IMR-90 (cell line): ENCODE results near the gene RUNX1. TPM values are rescaled to one million over a fixed set of nuclear protein-coding genes. Genes with fewer than 3 reads are reported as not detected.

Experiments
- ATAC-seq: fragments of 200-7000 bp; cut with Tn5 transposase; 2 replicates; pipeline ENCODE4 v1.9.1; 2020; ENCODE audit warnings: low read depth, mild to moderate bottlenecking, moderate library complexity
- BruUV-seq: library from RNA; stranded (reverse); fragments of 400-500 nt; replicated peaks from 2 replicates; lab custom pipeline; 2021; lab: Mats Ljungman, UMichigan
- CTCF ChIA-PET: fragments of 300-600 bp; formaldehyde crosslinking; extraction: SDS; loops from one replicate; lab custom pipeline; 2021; ENCODE audit warnings: antibody characterized with exemption; lab: Yijun Ruan, JAX
- POLR2A ChIA-PET: fragments of 300-600 bp; sonication (Branson Sonifier 250); formaldehyde crosslinking; loops from one replicate; lab custom pipeline; 2022; ENCODE audit warnings: antibody characterized with exemption; ENCODE audit not compliant: unreplicated experiment; lab: Charles Lee
- DNase-seq: peaks from one replicate; pipeline ENCODE4 v3.0.0; 2013
- H2AFZ ChIP-seq: replicated peaks from 2 replicates; pipeline ENCODE3; 2013; ENCODE audit warnings: low read length, mild to moderate bottlenecking; ENCODE audit not compliant: poor library complexity
- H2AK5ac ChIP-seq: 2 replicates; pipeline ENCODE4 v1.6.1; 2013; ENCODE audit warnings: low read depth, low read length, inconsistent platforms
- H2AK9ac ChIP-seq: replicated peaks from 2 replicates; pipeline ENCODE3; 2013; ENCODE audit warnings: mild to moderate bottlenecking, low read depth, low read length, moderate library complexity; ENCODE audit not compliant: poor library complexity
- H2BK120ac ChIP-seq: 2 replicates; pipeline ENCODE4 v1.6.1; 2013; ENCODE audit warnings: low read depth, low read length, inconsistent platforms
- H2BK15ac ChIP-seq: 3 replicates; pipeline ENCODE4 v1.6.1; 2013; ENCODE audit warnings: low read depth, low read length, inconsistent platforms
- H2BK20ac ChIP-seq: 2 replicates; pipeline ENCODE4 v1.6.1; 2013; ENCODE audit warnings: low read depth, mild to moderate bottlenecking, inconsistent platforms, low read length, moderate library complexity
- H2BK5ac ChIP-seq: 2 replicates; pipeline ENCODE4 v1.6.1; 2013; ENCODE audit warnings: mild to moderate bottlenecking, low read depth, low read length, inconsistent platforms; ENCODE audit not compliant: poor library complexity, severe bottlenecking
- H3K14ac ChIP-seq: replicated peaks from 2 replicates; pipeline ENCODE4 v1.6.1; 2013; ENCODE audit warnings: low read depth, low read length, inconsistent platforms
- H3K18ac ChIP-seq: 2 replicates; pipeline ENCODE4 v1.6.1; 2013; ENCODE audit warnings: low read depth, low read length, control low read depth
- H3K23ac ChIP-seq: 2 replicates; pipeline ENCODE4 v1.6.1; 2013; ENCODE audit warnings: low read depth, low read length, inconsistent platforms
- H3K27ac ChIP-seq: 2 replicates; pipeline ENCODE4 v1.5.1; 2013; ENCODE audit warnings: mild to moderate bottlenecking, control low read depth, low read length; ENCODE audit not compliant: insufficient read depth
- H3K27me3 ChIP-seq: 2 replicates; pipeline ENCODE4 v1.6.1; 2013; ENCODE audit warnings: low read length; ENCODE audit not compliant: control insufficient read depth, insufficient read depth
- H3K36me3 ChIP-seq: 2 replicates; pipeline ENCODE4 v1.6.1; 2013; ENCODE audit warnings: low read length, mixed read lengths; ENCODE audit not compliant: control insufficient read depth, insufficient read depth
- H3K4ac ChIP-seq: 2 replicates; pipeline ENCODE4 v1.6.1; 2013; ENCODE audit warnings: low read depth, low read length, inconsistent platforms
- H3K4me1 ChIP-seq: 2 replicates; pipeline ENCODE4 v1.6.1; 2013; ENCODE audit warnings: low read length, mixed read lengths; ENCODE audit not compliant: control insufficient read depth, insufficient read depth
- H3K4me2 ChIP-seq: 2 replicates; pipeline ENCODE4 v1.6.1; 2013; ENCODE audit warnings: low read depth, mild to moderate bottlenecking, control low read depth, low read length, moderate library complexity
- H3K4me3 ChIP-seq: 2 replicates; pipeline ENCODE4 v1.5.1; 2013; ENCODE audit warnings: low read depth, mild to moderate bottlenecking, control low read depth, low read length, moderate library complexity; ENCODE audit not compliant: insufficient read depth
- H3K56ac ChIP-seq: 2 replicates; pipeline ENCODE4 v1.6.1; 2013; ENCODE audit warnings: low read length, inconsistent platforms; ENCODE audit not compliant: insufficient read depth; ENCODE audit errors: extremely low read depth
- H3K79me1 ChIP-seq, 2 experiments: 2 replicates each; pipeline ENCODE4 v1.6.1; 2013; ENCODE audit warnings: low read length in 2 of 2, inconsistent platforms in 1 of 2, low read depth in 1 of 2
- H3K9ac ChIP-seq: 2 replicates; pipeline ENCODE4 v1.6.1; 2013; ENCODE audit warnings: low read depth, low read length, control low read depth
- H3K9me1 ChIP-seq: 2 replicates; pipeline ENCODE4 v1.6.1; 2013; ENCODE audit warnings: low read length, inconsistent platforms; ENCODE audit not compliant: insufficient read depth
- H3K9me3 ChIP-seq: 2 replicates; pipeline ENCODE4 v1.6.1; 2013; ENCODE audit warnings: low read length; ENCODE audit not compliant: control insufficient read depth, insufficient read depth
- H4K20me1 ChIP-seq: 2 replicates; pipeline ENCODE4 v1.6.1; 2013; ENCODE audit warnings: low read length, inconsistent platforms; ENCODE audit not compliant: insufficient read depth
- H4K5ac ChIP-seq: 2 replicates; pipeline ENCODE4 v1.6.1; 2013; ENCODE audit warnings: mild to moderate bottlenecking, low read depth, low read length, control low read depth
- H4K8ac ChIP-seq, 2 experiments: 2 replicates each; pipeline ENCODE4 v1.6.1; 2013; ENCODE audit warnings: low read depth in 2 of 2, low read length in 2 of 2, control low read depth in 1 of 2, inconsistent platforms in 1 of 2
- H4K91ac ChIP-seq: 2 replicates; pipeline ENCODE4 v1.6.1; 2013; ENCODE audit warnings: low read depth, low read length, inconsistent platforms; ENCODE audit not compliant: insufficient read depth
- BHLHE40 ChIP-seq: fragments of 150-350 bp; IDR thresholded peaks from 2 replicates; pipeline ENCODE4 v1.6.1; 2016; ENCODE audit warnings: mild to moderate bottlenecking, low read depth, low read length
- CEBPB ChIP-seq: IDR thresholded peaks from 2 replicates; pipeline ENCODE4 v1.6.1; 2012; ENCODE audit warnings: low read depth, low read length, improper control_type of control experiment
- CTCF ChIP-seq: conservative IDR thresholded peaks from 2 replicates; pipeline ENCODE4 v1.5.1; 2012; ENCODE audit warnings: mild to moderate bottlenecking, low read depth, low read length, improper control_type of control experiment
- FOS ChIP-seq: fragments of 150-350 bp; IDR thresholded peaks from 2 replicates; pipeline ENCODE4 v1.6.1; 2016; ENCODE audit warnings: low read depth, low read length
- POLR2A ChIP-seq: IDR thresholded peaks from 2 replicates; pipeline ENCODE4 v1.6.1; 2012; ENCODE audit warnings: mild to moderate bottlenecking, low read depth, low read length
- RCOR1 ChIP-seq: IDR thresholded peaks from 2 replicates; pipeline ENCODE4 v1.6.1; 2012; ENCODE audit warnings: mild to moderate bottlenecking, low read length, improper control_type of control experiment; ENCODE audit not compliant: insufficient replicate concordance
- RFX5 ChIP-seq: IDR thresholded peaks from 2 replicates; pipeline ENCODE4 v1.8.0; 2012; ENCODE audit warnings: low read depth, mild to moderate bottlenecking, low read length, moderate library complexity
- SMC3 ChIP-seq: fragments of 150-350 bp; IDR thresholded peaks from 2 replicates; pipeline ENCODE4 v1.6.1; 2016; ENCODE audit warnings: low read depth, mild to moderate bottlenecking, antibody characterized with exemption, low read length, moderate library complexity
- WGBS, 2 experiments: methylation state at CpG; one replicate each; pipeline versions ENCODE4 v1.1.5 to v1.1.7; 2013; ENCODE audit warnings: missing lambda C conversion rate in 2 of 2; ENCODE audit not compliant: insufficient read length in 1 of 2; ENCODE audit errors: extremely low coverage in 2 of 2; 5-methylcytosine and 5-hydroxymethylcytosine counted together
- dilution Hi-C: fragments of 300-500 bp; cut with HindIII; formaldehyde crosslinking; loops from one replicate; pipeline ENCODE4 v1.14.3; 2018; ENCODE audit warnings: low sequenced_read_pairs; ENCODE audit not compliant: unreplicated experiment
- in situ Hi-C: fragments of 300-500 bp; cut with MboI; formaldehyde crosslinking; loops from 3 replicates; pipeline ENCODE4 v1.14.3; 2019; ENCODE audit warnings: low sequenced_read_pairs, inconsistent platforms, mixed read lengths
- intact Hi-C: fragments of 100-400 bp; cut with micrococcal nuclease; formaldehyde crosslinking; loops from 2 replicates; pipeline ENCODE4 v1.10.0; 2022
- polyA plus RNA-seq, 3 experiments: library from polyadenylated mRNA; depleted of rRNA; stranded (reverse); fragments of >200 nt; gene quantifications; 2 replicates each; pipeline ENCODE4 v1.2.3, GENCODE V29; 2012; ENCODE audit warnings: low replicate concordance in 1 of 3
- total RNA-seq: library from RNA; depleted of rRNA; stranded (reverse); fragments of >200 nt; gene quantifications from 2 replicates; pipeline ENCODE4 v1.2.3, GENCODE V29; 2012
- TF ChIP-seq, protein P1 (sequence below): fragments of 150-350 bp; IDR thresholded peaks from 2 replicates; pipeline ENCODE4 v1.6.1; 2016; ENCODE audit warnings: low read depth, mild to moderate bottlenecking, low read length, moderate library complexity, borderline replicate concordance

RUNX1 gene
- total and polyA plus RNA-seq, 2 of the 4 experiments (the other 2 are of a cell fraction): 34.5 to 56.5 TPM

DNA sequence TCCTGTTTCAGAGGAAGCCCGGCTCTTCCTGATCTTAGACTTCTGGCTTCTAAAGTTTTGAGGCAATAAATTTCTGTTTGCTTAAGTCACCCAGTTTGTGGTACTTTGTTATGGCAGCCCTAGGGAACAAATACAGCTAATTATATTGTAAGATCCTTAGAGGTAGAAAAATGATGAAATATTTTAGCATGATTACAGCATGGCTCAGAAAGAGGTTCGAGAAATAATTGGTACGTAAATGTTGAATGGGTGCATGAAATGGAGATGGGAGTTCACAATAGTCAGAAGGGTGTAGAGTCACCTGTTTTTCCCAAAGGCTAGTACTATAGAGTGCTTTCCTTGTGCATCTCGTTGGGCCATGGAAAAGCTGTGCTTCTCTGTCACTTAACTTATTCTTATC is 123.5 kb downstream of the RUNX1 start:
- CTCF ChIA-PET: no interaction called here

More for the DNA sequence above, 123.5 kb downstream of the RUNX1 start:
- Histone ChIP-seq H3K14ac (no peak overlapping the region), H2BK5ac (no peak overlapping the region), H3K27me3 (no peaks in the 10 kb centered on the region), H3K27ac (no peak overlapping the region), H3K4ac (no peak overlapping the region), H3K9me1 (no peaks in the 10 kb centered on the region), H2BK20ac (no peak overlapping the region), H3K9ac (no peak overlapping the region), H3K56ac (no peak overlapping the region), H2AK5ac (no peak overlapping the region), H2BK15ac (no peak overlapping the region), H2AK9ac (no peak overlapping the region), H3K79me1 (no peaks in the 10 kb centered on the region), H3K4me1 (no peaks in the 10 kb centered on the region; the same call in 1 of the 2 replicates), H3K18ac (no peak overlapping the region), H4K20me1 (no peaks in the 10 kb centered on the region), H2AFZ (no peak overlapping the region), H3K4me2 (no peak overlapping the region), H3K23ac (no peak overlapping the region), H4K5ac (no peak overlapping the region), H2BK120ac (no peak overlapping the region), H3K4me3 (no peak overlapping the region), H3K36me3 (no peaks in the 10 kb centered on the region), H3K9me3 (no peaks in the 10 kb centered on the region), H4K8ac (no peak overlapping the region), H4K91ac (no peak overlapping the region)
- no peak for ATAC-seq
- in situ Hi-C loops: no loop called here
- BruUV-seq: no TSS peak
- intact Hi-C loops: no loop called here
- 100% methylated on average over 2 of the region's 4 CpGs for WGBS, 2 experiments
- no peak for TF ChIP-seq RCOR1
- TF ChIP-seq RFX5: no peak
- TF ChIP-seq FOS: no peak
- no peak for TF ChIP-seq BHLHE40
- no peak for TF ChIP-seq SMC3
- TF ChIP-seq CEBPB: no peak
- TF ChIP-seq, protein P1, sequence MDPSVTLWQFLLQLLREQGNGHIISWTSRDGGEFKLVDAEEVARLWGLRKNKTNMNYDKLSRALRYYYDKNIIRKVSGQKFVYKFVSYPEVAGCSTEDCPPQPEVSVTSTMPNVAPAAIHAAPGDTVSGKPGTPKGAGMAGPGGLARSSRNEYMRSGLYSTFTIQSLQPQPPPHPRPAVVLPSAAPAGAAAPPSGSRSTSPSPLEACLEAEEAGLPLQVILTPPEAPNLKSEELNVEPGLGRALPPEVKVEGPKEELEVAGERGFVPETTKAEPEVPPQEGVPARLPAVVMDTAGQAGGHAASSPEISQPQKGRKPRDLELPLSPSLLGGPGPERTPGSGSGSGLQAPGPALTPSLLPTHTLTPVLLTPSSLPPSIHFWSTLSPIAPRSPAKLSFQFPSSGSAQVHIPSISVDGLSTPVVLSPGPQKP: no peak
- TF ChIP-seq POLR2A: no peak
- no peak for TF ChIP-seq CTCF
- POLR2A ChIA-PET: no interaction called here
- no peak for DNase-seq
- dilution Hi-C loops: no loop called here
